ENCODE data around the gene TMEM42.
A peak's percentile ranks its signal among the peaks of the same experiment; 100 is the strongest.
"Not testable (repeated sequence)": the region's sequence is repeated elsewhere in the genome, so short reads cannot be mapped to it uniquely, and the experiment has no call there.

Gene TMEM42

GRCh38 chr3:44856663-44857062, 5.0 kb upstream of the TMEM42 start:
- not testable (repeated sequence) for DNase-seq, H3K4me3 Mint-ChIP-seq, H3K27me3 Mint-ChIP-seq, H3K27ac Mint-ChIP-seq, H3K9me3 Mint-ChIP-seq, H3K4me1 Mint-ChIP-seq
- peaks cover 16% of the 10 kb centered on the region for H3K36me3 Mint-ChIP-seq
- CTCF ChIA-PET: interaction anchor here (1.2 kb wide), 1 partner anchor 31 kb away, joined by 3 read pairs; no protein-coding TSS in a partner anchor

DNA sequence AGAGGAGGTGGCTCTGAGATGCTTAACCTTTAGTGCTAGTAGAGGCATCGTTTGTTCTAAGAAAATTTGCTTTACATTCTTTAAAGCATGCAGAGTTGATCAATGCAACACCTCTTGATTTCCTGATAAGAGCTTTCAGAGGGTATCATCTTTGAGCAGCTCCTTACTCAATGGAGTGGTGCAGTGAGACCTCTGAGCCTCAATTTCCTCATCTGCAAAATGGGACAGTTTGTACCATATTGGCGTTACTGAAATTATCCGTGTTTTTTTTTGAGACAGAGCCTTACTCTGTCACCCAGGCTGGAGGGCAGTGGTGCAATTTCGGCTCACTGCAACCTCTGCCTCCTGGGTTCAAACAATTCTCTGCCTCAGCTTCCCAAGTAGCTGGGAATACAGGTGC, 1.6 kb upstream of the TMEM42 start:
- no peak overlapping the region for H3K4me3 Mint-ChIP-seq
- no peaks in the 10 kb centered on the region for H3K27me3 Mint-ChIP-seq

DNA sequence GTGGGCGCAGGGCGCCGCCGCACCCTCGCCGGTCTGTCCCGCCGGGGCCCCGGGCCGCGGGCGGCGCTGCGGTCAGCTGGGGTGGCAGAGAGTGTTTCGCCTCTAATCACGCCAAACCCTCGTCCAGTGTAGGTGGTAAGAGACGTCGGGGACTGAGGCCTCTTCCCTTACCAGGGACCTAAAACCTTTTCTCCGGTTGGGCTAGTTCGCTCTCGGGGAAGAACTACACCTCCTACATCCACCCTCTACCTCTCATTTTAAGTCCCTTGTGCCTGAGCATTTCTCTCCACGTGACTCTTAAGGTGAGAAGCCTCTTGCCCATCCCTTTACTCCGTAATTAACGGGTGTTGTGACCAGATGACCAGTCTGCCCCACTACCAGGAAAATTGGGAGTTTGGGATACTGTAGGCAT, 520 bp downstream of the TMEM42 start:
- peak overlapping the region; percentile 92 for H3K27ac Mint-ChIP-seq
- no peaks in the 10 kb centered on the region for H3K9me3 Mint-ChIP-seq
- no peaks in the 10 kb centered on the region for H3K27me3 Mint-ChIP-seq
- peaks cover 48% of the 10 kb centered on the region for H3K4me1 Mint-ChIP-seq
- H3K4me3 Mint-ChIP-seq: peak overlapping the region; percentile 83
- CTCF ChIA-PET: no interaction called here
- DNase-seq: no peak
- H3K36me3 Mint-ChIP-seq: peaks cover 24% of the 10 kb centered on the region

More for the DNA sequence above, 1.6 kb upstream of the TMEM42 start:
- no peak overlapping the region for H3K27ac Mint-ChIP-seq
- no peak for DNase-seq
- no peaks in the 10 kb centered on the region for H3K9me3 Mint-ChIP-seq
- CTCF ChIA-PET: no interaction called here
- H3K36me3 Mint-ChIP-seq: peaks cover 9% of the 10 kb centered on the region
- peaks cover 29% of the 10 kb centered on the region for H3K4me1 Mint-ChIP-seq

DNA sequence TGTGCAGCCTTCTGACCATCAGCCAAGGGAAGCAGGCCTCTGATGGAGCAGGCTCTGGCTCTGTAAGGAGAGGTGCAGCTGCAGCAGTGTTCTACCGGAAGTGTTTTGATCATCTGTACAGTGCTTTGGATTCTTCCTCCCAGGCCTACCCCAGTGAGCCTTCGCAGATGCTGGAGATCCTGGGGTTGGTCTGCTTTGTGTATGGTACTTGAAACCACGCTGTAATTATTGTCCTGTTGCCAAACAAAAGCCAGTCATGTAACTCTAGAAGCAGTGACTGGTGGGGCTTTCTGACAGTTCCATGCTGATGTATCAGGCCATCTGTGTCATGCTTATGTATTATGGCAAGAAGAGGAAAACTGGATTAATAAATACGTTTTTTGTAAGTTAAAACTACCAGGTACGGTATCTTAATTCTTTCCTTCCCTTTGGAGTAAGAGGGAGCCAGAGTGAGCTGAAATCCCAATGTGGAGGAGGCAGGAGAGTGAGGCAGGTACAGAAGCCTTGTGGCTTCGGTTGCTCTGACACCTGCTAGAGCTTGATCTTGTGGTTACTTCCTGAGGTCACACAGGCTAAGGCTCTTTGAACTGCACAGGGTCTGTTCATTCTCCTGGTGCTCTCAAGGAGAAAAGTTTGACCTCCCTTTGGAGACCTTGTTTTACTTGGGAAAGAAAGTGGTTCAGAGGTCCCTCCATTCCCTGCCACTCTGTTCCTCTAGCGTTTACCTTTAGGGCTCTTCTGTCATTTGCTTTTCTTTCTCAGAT, 3.7 kb downstream of the TMEM42 start:
- no peak overlapping the region for H3K4me3 Mint-ChIP-seq
- CTCF ChIA-PET: no interaction called here
- peak overlapping the region; percentile 82 for H3K27ac Mint-ChIP-seq
- DNase-seq: peak; percentile 31
- peaks cover 27% of the 10 kb centered on the region for H3K36me3 Mint-ChIP-seq
- H3K9me3 Mint-ChIP-seq: no peaks in the 10 kb centered on the region
- H3K27me3 Mint-ChIP-seq: no peaks in the 10 kb centered on the region
- peaks cover 45% of the 10 kb centered on the region for H3K4me1 Mint-ChIP-seq

GRCh38 chr3:44867421-44868111, 5.9 kb downstream of the TMEM42 start:
- H3K4me3 Mint-ChIP-seq: no peak overlapping the region
- no peak for DNase-seq
- H3K27me3 Mint-ChIP-seq: no peaks in the 10 kb centered on the region
- no peak overlapping the region for H3K27ac Mint-ChIP-seq
- no peaks in the 10 kb centered on the region for H3K9me3 Mint-ChIP-seq
- peaks cover 36% of the 10 kb centered on the region for H3K4me1 Mint-ChIP-seq
- CTCF ChIA-PET: interaction anchor here (1.0 kb wide), 1 partner anchor 47 kb away, joined by 3 read pairs; no protein-coding TSS in a partner anchor
- peaks cover 24% of the 10 kb centered on the region for H3K36me3 Mint-ChIP-seq

GRCh38 chr3:44870375-44871061, 8.8 kb downstream of the TMEM42 start:
- Mint-ChIP-seq H3K4me3 (no peak overlapping the region), H3K27me3 (no peaks in the 10 kb centered on the region), H3K36me3 (peaks cover 20% of the 10 kb centered on the region), H3K4me1 (peaks cover 16% of the 10 kb centered on the region), H3K9me3 (no peaks in the 10 kb centered on the region), H3K27ac (no peak overlapping the region)
- DNase-seq: no peak
- CTCF ChIA-PET: no interaction called here

GRCh38 chr3:44874308-44874707, 12.6 kb downstream of the TMEM42 start, which contains the start of gene TGM4:
Gene TGM4 (plus strand): TSS chr3:44874608. CDS start chr3:44874679, 71 bp downstream.
- no peak within 1 kb of the TSS for H3K27ac Mint-ChIP-seq
- DNase-seq: no peak
- peaks cover 4% of the 10 kb centered on the region for H3K27me3 Mint-ChIP-seq
- CTCF ChIA-PET: no interaction called here
- no peaks in the 10 kb centered on the region for H3K4me1 Mint-ChIP-seq
- no peaks in the 10 kb centered on the region for H3K9me3 Mint-ChIP-seq
- no peaks in the 10 kb centered on the region for H3K36me3 Mint-ChIP-seq
- H3K4me3 Mint-ChIP-seq: no peak within 1 kb of the TSS

DNA sequence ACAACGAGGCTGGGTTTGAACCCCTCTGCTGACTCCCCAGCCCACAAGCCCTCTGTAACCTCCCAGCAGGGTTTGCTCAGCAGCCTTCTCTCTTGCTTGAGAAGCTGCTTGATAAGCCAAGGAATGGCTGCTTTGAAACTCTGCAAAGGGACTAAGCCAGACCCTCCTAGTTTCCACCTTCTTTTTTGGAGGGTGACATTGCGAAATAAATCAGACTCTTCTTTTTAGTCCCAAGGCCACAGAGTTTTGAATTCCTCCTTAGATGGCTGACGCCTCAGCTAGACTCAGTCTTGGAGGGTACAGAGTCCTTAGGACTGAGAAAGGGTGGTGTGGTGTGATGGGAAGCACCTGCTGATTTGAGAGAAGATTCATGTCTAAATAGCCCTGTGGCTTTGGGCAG, 13.9 kb downstream of the TMEM42 start:
- CTCF ChIA-PET: no interaction called here
- no peaks in the 10 kb centered on the region for H3K9me3 Mint-ChIP-seq
- H3K36me3 Mint-ChIP-seq: no peaks in the 10 kb centered on the region
- no peak overlapping the region for H3K27ac Mint-ChIP-seq
- peaks cover 8% of the 10 kb centered on the region for H3K27me3 Mint-ChIP-seq
- DNase-seq: no peak
- H3K4me3 Mint-ChIP-seq: no peak overlapping the region
- H3K4me1 Mint-ChIP-seq: no peaks in the 10 kb centered on the region

DNA sequence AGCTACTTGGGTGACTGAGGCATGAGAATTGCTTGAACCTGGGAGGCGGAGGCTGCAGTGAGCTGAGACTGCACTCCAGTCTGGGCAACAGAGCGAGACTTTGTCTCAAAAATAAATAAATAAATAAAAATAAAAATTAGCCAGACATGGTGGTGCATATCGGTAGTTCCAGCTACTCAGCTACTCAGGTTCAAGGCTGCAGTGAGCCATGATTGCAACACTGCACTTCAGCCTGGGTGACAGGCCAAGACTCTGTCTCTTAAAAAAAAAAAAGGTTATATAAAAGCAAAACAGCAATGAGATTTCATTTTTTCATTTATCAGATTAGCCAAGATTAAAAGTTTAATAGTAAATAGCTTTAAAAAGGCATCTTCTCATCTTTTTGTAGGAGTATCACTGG, 15.6 kb downstream of the TMEM42 start:
- Mint-ChIP-seq H3K4me1 (no peaks in the 10 kb centered on the region), H3K9me3 (no peaks in the 10 kb centered on the region), H3K27ac (no peak overlapping the region), H3K4me3 (no peak overlapping the region), H3K36me3 (no peaks in the 10 kb centered on the region), H3K27me3 (peaks cover 11% of the 10 kb centered on the region)
- CTCF ChIA-PET: no interaction called here
- DNase-seq: no peak

GRCh38 chr3:44880284-44880683, 18.6 kb downstream of the TMEM42 start:
- no peaks in the 10 kb centered on the region for H3K36me3 Mint-ChIP-seq

GRCh38 chr3:44883213-44883955, 21.7 kb downstream of the TMEM42 start:
- Mint-ChIP-seq H3K36me3 (no peaks in the 10 kb centered on the region), H3K27me3 (peaks cover 19% of the 10 kb centered on the region), H3K27ac (no peak overlapping the region), H3K4me1 (no peaks in the 10 kb centered on the region), H3K4me3 (no peak overlapping the region), H3K9me3 (no peaks in the 10 kb centered on the region)
- DNase-seq: no peak
- CTCF ChIA-PET: no interaction called here

More at GRCh38 chr3:44880284-44880683, 18.6 kb downstream of the TMEM42 start:
- CTCF ChIA-PET: interaction anchor here (1.4 kb wide), 1 partner anchor 35 kb away, joined by 6 read pairs; no protein-coding TSS in a partner anchor
- Mint-ChIP-seq H3K27ac (no peak overlapping the region), H3K4me1 (no peaks in the 10 kb centered on the region), H3K27me3 (peaks cover 19% of the 10 kb centered on the region), H3K4me3 (no peak overlapping the region), H3K9me3 (no peaks in the 10 kb centered on the region)
- DNase-seq: no peak

DNA sequence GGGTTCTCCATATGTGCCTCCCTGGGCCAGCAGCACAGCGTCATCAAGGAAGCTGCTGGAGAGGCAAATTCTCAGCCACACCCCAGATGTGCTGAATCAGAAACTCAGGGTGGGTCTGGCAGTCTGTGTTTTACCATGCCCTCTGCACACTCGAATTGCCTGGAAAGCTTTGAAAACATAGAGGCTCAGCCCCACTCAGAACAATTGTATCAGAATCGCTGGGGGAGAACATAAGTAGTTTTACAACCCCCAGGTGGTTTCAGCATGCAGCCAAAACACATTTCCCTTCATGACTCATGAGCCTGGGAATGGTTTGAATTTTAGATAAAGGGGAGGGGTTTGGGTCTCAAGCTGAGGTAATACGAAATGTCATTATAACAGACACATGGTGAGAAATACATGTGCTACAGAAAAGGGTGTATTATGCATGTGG, 22.3 kb downstream of the TMEM42 start:
- no peaks in the 10 kb centered on the region for H3K9me3 Mint-ChIP-seq
- H3K27me3 Mint-ChIP-seq: peaks cover 15% of the 10 kb centered on the region
- CTCF ChIA-PET: no interaction called here
- no peaks in the 10 kb centered on the region for H3K4me1 Mint-ChIP-seq
- H3K36me3 Mint-ChIP-seq: no peaks in the 10 kb centered on the region
- DNase-seq: no peak
- no peak overlapping the region for H3K27ac Mint-ChIP-seq
- no peak overlapping the region for H3K4me3 Mint-ChIP-seq

DNA sequence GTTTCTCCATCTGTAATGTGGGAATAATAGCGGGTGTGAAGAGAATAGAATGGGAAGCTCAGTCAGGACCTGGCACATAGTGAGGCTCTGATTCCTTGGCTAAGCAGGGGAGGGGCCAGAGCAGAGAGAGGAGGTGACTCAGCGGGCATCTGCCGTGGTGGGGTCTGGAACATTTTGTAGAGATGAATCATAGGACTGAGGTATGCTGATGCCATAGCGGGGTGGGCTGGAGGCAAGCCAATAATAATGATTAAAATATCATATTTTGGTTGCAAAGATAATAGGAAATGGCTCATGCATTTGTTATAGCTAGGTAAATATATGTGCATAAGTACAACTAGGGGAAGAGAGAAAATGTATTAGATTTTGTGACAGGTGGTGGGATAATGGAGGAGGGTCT, 23.9 kb downstream of the TMEM42 start:
- no peak overlapping the region for H3K27ac Mint-ChIP-seq
- no peaks in the 10 kb centered on the region for H3K9me3 Mint-ChIP-seq
- no peaks in the 10 kb centered on the region for H3K36me3 Mint-ChIP-seq
- H3K4me1 Mint-ChIP-seq: no peaks in the 10 kb centered on the region
- CTCF ChIA-PET: no interaction called here
- no peak overlapping the region for H3K4me3 Mint-ChIP-seq
- no peak for DNase-seq
- peaks cover 15% of the 10 kb centered on the region for H3K27me3 Mint-ChIP-seq

DNA sequence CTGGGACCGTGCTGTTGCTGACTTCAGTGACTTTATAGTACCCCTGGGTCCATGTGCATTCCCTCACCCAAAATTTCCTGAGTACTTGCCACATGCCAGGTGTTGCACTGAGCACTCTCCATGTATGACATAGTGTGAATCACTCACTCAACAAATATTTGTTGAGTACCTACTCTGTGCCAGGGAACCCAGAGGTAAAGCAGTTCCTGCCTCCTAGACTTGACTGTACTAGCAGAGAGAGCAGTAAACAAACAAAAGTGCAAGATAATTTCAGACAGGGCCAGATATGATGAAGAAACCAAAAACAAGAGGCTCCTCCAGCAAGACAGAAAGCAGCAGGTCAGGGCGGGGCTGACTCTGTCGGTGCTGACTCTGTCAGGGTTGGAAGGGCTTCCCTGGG, 24.8 kb downstream of the TMEM42 start:
- Mint-ChIP-seq H3K4me3 (no peak overlapping the region), H3K36me3 (no peaks in the 10 kb centered on the region), H3K27me3 (peaks cover 15% of the 10 kb centered on the region), H3K27ac (no peak overlapping the region), H3K4me1 (no peaks in the 10 kb centered on the region), H3K9me3 (no peaks in the 10 kb centered on the region)
- DNase-seq: no peak
- CTCF ChIA-PET: no interaction called here
